ENCODE measurements around the gene CALCOCO1.
"Not testable (repeated sequence)": the region's sequence is repeated elsewhere in the genome, so short reads cannot be mapped to it uniquely, and the experiment has no call there.

Gene CALCOCO1

GRCh38 chr12:53696655-53697331 lies 30.5 kb downstream of the CALCOCO1 start:
- DNase-seq (ENCODE audit: low read depth): no peak

GRCh38 chr12:53696285-53696654 lies 31.0 kb downstream of the CALCOCO1 start:
- DNase-seq (ENCODE audit: low read depth): peak; percentile 61

- peak; percentile 35 for DNase-seq (ENCODE audit: low read depth)
Observed at GRCh38 chr12:53695152-53696145, 31.8 kb downstream of the CALCOCO1 start.

DNA sequence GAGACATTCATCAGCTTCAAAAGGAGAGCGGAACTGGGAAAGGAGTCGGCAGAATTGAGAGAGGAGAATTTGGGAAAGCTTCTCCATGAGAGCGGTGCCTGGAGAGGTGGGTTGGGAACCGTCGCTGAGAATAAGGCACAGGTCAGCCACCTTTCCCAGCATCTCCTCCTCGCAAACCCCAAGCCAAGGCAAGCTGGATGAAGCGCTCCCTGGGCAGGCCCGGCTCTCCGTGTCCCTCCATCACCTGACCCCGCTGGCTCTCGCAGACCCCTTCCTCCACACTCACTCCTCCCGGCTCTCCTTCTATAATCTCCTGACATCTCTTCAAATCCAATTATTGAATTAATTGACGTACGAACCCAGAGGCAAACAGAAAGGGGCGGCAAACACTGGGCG lies 32.5 kb downstream of the CALCOCO1 start:
- no peak for DNase-seq (ENCODE audit: low read depth)

DNA sequence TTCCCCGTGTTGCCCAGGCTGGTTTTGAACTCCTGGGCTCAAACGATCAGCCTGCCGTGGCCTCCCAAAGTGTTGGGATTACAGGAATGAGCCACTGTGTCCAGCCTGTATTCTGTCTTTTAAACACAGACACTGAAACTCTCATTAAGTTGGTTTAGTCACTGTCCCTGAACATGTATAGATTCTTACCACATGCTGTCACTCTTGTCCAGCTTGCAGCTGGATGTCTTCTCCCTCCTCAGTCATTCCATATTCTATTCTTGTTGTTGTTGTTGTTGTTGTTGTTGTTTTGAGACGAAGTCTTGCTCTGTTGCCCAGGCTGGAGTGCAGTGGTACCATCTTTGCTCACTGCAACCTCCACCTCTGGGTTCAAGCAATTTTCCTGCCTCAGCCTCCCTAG lies 39.1 kb downstream of the CALCOCO1 start:
- DNase-seq (ENCODE audit: low read depth): no peak

GRCh38 chr12:53686436-53686835 lies 40.8 kb downstream of the CALCOCO1 start:
- DNase-seq (ENCODE audit: low read depth): no peak

GRCh38 chr12:53684654-53685220 lies 42.5 kb downstream of the CALCOCO1 start:
- DNase-seq (ENCODE audit: low read depth): no peak

DNA sequence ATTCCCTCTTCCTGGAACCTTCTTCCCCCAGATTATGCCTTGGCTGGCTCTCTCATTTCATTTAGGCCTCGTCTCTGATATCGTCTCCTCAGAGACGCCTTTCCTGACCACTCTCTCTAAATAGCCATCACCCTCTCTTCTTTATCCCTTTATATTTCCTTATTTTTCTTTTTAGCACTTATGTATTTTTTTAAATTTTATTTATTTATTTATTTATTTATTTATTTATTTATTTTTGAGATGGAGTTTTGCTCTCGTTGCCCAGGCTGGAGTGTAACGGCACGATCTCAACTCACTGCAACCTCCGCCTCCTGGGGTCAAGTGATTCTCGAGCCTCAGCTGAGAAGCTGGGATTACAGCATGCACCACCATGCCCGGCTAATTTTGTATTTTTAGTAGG lies 43.3 kb downstream of the CALCOCO1 start:
- no peak for DNase-seq (ENCODE audit: low read depth)

DNA sequence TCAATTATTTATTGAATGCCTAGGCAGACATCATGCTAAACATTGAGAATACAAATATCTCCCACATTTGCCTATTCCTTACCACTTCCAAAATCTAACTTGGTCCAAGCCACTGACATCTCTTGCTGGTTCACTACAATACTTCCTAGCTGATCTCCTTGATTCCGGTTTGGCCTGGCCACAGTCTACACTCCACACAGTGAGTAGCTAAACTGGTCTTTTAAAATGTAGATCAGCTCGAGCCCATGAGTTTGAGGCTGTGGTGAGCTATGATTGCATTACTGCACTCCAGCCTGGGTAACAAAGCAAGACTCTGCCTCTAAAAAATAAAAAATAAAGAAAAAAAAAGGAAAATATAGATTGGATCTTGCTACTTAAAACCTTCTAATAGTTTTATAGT lies 43.8 kb downstream of the CALCOCO1 start:
- DNase-seq (ENCODE audit: low read depth): no peak

DNA sequence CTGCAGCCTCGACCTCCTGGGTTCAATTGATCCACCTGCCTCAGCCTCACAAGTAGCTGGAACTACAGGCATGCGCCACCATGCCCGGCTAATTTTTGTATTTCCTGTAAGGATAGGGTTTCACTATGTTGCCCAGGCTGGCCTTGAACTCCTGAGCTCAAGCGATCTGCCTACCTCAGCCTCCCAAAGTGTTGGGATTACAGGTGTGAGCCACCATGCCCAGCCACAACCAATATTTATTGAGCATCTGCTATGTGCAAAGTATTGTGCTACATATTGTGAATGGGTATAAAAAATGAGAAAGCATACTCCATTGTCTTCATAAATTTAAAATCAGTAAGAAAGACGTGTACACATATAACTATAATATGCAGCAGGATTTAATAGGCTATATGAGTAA lies 47.2 kb downstream of the CALCOCO1 start:
- not testable (repeated sequence) for DNase-seq (ENCODE audit: low read depth)

GRCh38 chr12:53677800-53678148 lies 49.5 kb downstream of the CALCOCO1 start:
- no peak for DNase-seq (ENCODE audit: low read depth)

- DNase-seq (ENCODE audit: low read depth): no peak
Observed at GRCh38 chr12:53677016-53677799, 50.0 kb downstream of the CALCOCO1 start.

DNA sequence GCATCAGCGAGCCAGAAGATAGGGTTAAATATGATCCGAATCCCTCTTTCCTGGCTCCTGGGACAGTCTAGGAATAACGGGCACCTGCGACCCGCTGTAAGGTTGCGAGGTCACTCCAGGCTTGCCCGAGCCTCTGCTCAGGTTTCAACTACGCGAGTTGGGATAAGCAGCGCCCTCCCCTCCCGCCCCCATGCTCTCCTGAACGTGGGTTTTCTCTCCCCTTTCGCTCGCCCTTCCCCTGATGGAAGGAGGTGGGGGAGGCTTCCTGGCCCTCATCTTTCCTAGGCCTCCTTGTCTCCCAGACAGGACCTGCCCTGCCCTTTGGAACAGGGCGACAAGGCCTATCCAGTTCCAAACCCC lies 50.6 kb downstream of the CALCOCO1 start:
- no peak for DNase-seq (ENCODE audit: low read depth)

- DNase-seq (ENCODE audit: low read depth): peak; percentile 97
Observed at GRCh38 chr12:53675701-53676607, 51.3 kb downstream of the CALCOCO1 start, which contains the start of gene ATP5MC2. Gene ATP5MC2, minus strand, starts transcription at chr12:53676083. Its CDS starts 3,469 bp downstream, at chr12:53672614.

DNA sequence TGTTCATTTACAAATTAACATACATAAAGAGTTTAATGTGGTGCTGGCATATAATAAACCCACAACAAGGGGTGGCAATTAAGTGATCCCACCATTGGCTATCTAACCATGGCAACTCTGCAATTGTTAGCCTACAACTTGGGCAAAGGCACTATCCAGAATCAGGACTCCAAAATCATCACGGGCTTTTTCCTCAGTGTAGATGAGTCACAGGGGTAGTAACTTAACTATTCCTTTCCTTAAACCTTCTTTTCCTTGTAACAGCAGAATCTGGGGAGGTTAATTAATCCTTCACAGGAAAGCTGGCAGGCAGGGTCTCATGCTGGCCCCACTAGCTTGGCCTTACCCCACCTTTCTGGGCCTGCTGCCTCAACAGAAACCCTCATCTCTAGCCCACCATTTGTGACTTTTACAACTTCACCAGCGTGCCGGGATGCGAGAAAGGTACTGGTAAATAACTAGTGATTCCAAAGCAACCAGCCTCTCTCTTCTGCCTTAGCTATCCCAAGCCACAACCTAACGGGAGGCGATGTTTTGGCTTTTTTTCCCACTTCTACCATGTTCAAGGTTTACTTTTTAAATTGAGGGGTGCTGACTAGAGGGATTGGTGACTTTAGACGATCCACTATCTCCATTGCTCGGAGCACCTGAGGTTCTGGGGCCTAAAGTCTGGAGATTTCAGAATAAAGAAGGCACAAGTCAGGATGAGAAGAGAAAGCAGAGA lies 52.1 kb downstream of the CALCOCO1 start:
- no peak for DNase-seq (ENCODE audit: low read depth)

GRCh38 chr12:53670971-53671370 lies 56.3 kb downstream of the CALCOCO1 start:
- no peak for DNase-seq (ENCODE audit: low read depth)

DNA sequence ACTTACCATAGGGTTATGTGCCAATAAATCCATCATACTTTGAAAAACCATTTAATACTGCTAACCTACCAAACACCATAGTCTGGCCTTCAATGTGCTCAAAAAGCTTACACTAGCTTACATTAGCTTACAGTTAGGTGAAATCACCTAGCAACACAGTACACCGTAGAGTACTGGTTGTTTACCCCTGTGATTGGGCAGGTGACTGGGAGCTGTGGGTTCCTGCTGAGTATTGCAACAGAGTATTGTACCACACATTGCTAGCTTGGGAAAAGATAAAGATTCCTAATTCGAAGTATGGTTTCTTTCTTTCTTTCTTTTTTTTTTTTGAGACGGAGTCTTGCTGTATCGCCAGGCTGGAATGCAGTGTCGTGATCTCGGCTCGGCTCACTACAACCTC lies 56.9 kb downstream of the CALCOCO1 start:
- DNase-seq (ENCODE audit: low read depth): no peak

DNA sequence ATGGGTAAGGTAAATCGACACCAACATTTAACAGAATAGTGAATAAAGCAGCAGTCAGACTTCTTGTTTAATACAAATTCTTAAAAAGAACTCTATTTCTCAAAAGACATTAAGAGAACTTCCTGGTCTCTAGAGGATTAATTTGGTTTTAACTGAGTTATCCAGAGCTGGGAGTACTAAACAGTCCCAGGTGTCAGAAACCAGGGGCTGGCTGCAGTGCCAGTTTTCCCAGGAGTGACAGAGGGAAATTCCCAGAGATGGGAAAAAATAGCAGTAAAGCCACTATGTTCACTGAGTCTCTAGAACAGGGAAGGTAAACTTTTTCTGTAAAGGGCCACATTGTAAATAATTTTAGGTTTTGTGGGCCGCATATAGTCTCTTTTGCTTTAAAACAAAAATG lies 60.2 kb downstream of the CALCOCO1 start:
- no peak for DNase-seq (ENCODE audit: low read depth)

GRCh38 chr12:53664936-53665335 lies 62.3 kb downstream of the CALCOCO1 start:
- no peak for DNase-seq (ENCODE audit: low read depth)

DNA sequence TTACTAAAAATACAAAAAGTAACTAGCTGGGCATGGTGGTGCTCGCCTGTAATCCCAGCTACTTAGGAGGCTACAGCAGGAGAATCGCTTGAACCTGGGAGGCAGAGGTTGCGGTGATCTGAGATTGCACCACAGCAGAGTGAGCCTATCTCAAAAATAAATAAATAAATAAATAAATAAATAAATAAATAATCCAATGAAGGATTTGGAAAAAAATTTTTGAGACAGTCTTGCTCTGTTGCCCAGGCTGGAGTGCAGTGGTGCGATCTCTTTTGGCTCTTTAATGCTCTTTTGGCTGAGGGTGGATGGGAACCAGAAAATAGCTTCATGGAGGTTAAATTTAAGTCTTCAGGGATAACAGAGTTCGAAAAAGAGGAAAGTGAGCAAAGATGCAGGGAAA lies 63.1 kb downstream of the CALCOCO1 start:
- no peak for DNase-seq (ENCODE audit: low read depth)
